K562 (cell line): ENCODE results near the gene PRSS22. TPM values are rescaled to one million over a fixed set of nuclear protein-coding genes. Genes with fewer than 3 reads are reported as not detected.

Experiments used
- BRCA1 ChIP-seq, 2 experiments: fragments of 450-650 bp in 1 of 2; sonication (generic) in 1 of 2; formaldehyde crosslinking in 1 of 2; IDR thresholded peaks; 2 replicates each; pipeline versions ENCODE4 v1.5.0 to v1.6.1; 2017 to 2020; ENCODE audit warnings: mild to moderate bottlenecking in 1 of 2, missing genetic modification reagents in 1 of 2
- CHAMP1 ChIP-seq: fragments of 450-650 bp; IDR thresholded peaks from 2 replicates; pipeline ENCODE4 v1.6.1; 2016; ENCODE audit warnings: mild to moderate bottlenecking
- EHMT2 ChIP-seq: fragments of 450-650 bp; IDR thresholded peaks from 2 replicates; pipeline ENCODE4 v1.6.1; 2018; ENCODE audit warnings: antibody characterized with exemption
- FOXJ3 ChIP-seq: sonication (generic); formaldehyde crosslinking; IDR thresholded peaks from 2 replicates; pipeline ENCODE4 v1.4.0; 2020; ENCODE audit warnings: mild to moderate bottlenecking, missing genetic modification reagents
- HES1 ChIP-seq: fragments of 450-650 bp; IDR thresholded peaks from 2 replicates; pipeline ENCODE4 v1.6.1; 2016; ENCODE audit warnings: low read depth, mild to moderate bottlenecking, moderate library complexity
- JUND ChIP-seq, 2 experiments: IDR thresholded peaks; 2 replicates in 1 of 2; 3 replicates in 1 of 2; pipeline ENCODE4 v1.6.1; 2011; ENCODE audit warnings: borderline replicate concordance in 2 of 2, low read depth in 2 of 2, low read length in 2 of 2, improper control_type of control experiment in 1 of 2, missing biosample characterization in 1 of 2, missing genetic modification characterization in 1 of 2, missing genetic modification reagents in 1 of 2
- MED1 ChIP-seq: sonication (generic); formaldehyde crosslinking; IDR thresholded peaks from 2 replicates; pipeline ENCODE4 v1.8.1; 2023; ENCODE audit warnings: missing genetic modification reagents, borderline replicate concordance
- NRF1 ChIP-seq, 2 experiments: fragments of 450-650 bp; IDR thresholded peaks in 1 of 2; conservative IDR thresholded peaks in 1 of 2; 2 replicates each; pipeline ENCODE4 v1.6.1; 2014; ENCODE audit warnings: mild to moderate bottlenecking in 2 of 2
- PHF21A ChIP-seq: fragments of 450-650 bp; IDR thresholded peaks from 2 replicates; pipeline ENCODE4 v1.6.1; 2017; ENCODE audit warnings: low read depth, borderline replicate concordance
- SMC3 ChIP-seq: conservative IDR thresholded peaks from 2 replicates; pipeline ENCODE4 v1.6.1; 2011; ENCODE audit warnings: low read depth, low read length, improper control_type of control experiment; ENCODE audit not compliant: insufficient read depth
- TCF7 ChIP-seq: sonication (generic); IDR thresholded peaks from 2 replicates; pipeline ENCODE4 v1.6.1; 2016; ENCODE audit warnings: antibody characterized with exemption, borderline replicate concordance
- UBTF ChIP-seq, 2 experiments: IDR thresholded peaks; 2 replicates each; pipeline ENCODE4 v1.6.1; 2012; ENCODE audit warnings: improper control_type of control experiment in 2 of 2, low read depth in 2 of 2, low read length in 2 of 2, borderline replicate concordance in 1 of 2
- ZBED1 ChIP-seq: IDR thresholded peaks from 2 replicates; pipeline ENCODE4 v1.6.1; 2014
- ZEB2 ChIP-seq: fragments of 450-650 bp; IDR thresholded peaks from 2 replicates; pipeline ENCODE4 v1.6.1; 2016
- polyA plus RNA-seq, 8 experiments: library from polyadenylated mRNA; depleted of rRNA in 4 of 8; stranded (reverse) in 5 of 8; unstranded in 3 of 8; fragments of >200 nt; fragmentation: Nextera tagmentation in 2 of 8; fragmentation: Illumina TruSeq in 1 of 8; extraction: Ambion mirVana in 2 of 8; extraction: Trizol in 1 of 8; gene quantifications; 2 replicates each; pipeline versions ENCODE4 v1.2.1 to v1.2.3, GENCODE V29; 2011 to 2014; ENCODE audit warnings: inconsistent platforms in 1 of 8, missing spikeins in 1 of 8
- total RNA-seq, 7 experiments: library from RNA; depleted of rRNA in 6 of 7; stranded (reverse); fragments of >200 nt in 6 of 7; fragmentation: Illumina TruSeq in 2 of 7; extraction: Trizol in 2 of 7; gene quantifications; 2 replicates each; pipeline versions ENCODE4 v1.2.1 to v1.2.3, GENCODE V29; 2011 to 2021; ENCODE audit warnings: low replicate concordance in 1 of 7

The PRSS22 gene
- total and polyA plus RNA-seq, 9 of the 15 experiments (the other 6 are each of a cell fraction or from before 2014, with no cell fraction given), result 0.13 to 0.42 TPM; not detected in 7

GRCh38 chr16:2838928-2839327 lies 19.0 kb downstream of the PRSS22 start (continued):
- TF ChIP-seq CHAMP1 (no peak), ZEB2 (0 out of 2 replicates have a peak, but pooled peaks have one; percentile 12), MED1 (no peak), JUND (IDR thresholded peaks at IDR 0.05; ENCODE audit: borderline replicate concordance, low read depth, low read length) (0 out of 2 replicates have a peak, but pooled peaks have one; percentile 38), JUND (tag; IDR thresholded peaks at IDR 0.05; ENCODE audit: borderline replicate concordance, low read depth, low read length) (no peak), FOXJ3 (CRISPR knock-in tag) (no peak), PHF21A (no peak), SMC3 (peak; percentile 93), HES1 (no peak), TCF7 (no peak), EHMT2 (no peak), UBTF (IDR thresholded peaks at IDR 0.05; ENCODE audit: borderline replicate concordance in 1 of 2, low read depth in 2 of 2, low read length in 2 of 2) (no peak), NRF1 (conservative IDR thresholded peaks at IDR 0.05 in 1 of 2, IDR thresholded peaks at IDR 0.05 in 1 of 2) (0 out of 4 replicates have a peak, but pooled peaks of 1 of the 2 experiments have one; percentile 16), ZBED1 (no peak), BRCA1 (IDR thresholded peaks at IDR 0.05) (no peak), BRCA1 (CRISPR knock-in tag; IDR thresholded peaks at IDR 0.05) (no peak)
